Osteoblast (primary cell): ENCODE results near the gene SELENOO. TPM values are rescaled to one million over a fixed set of nuclear protein-coding genes. Genes with fewer than 3 reads are reported as not detected.
A peak's percentile ranks its signal among the peaks of the same experiment; 100 is the strongest.

ENCODE experiments used
- DNase-seq: peaks from one replicate; pipeline ENCODE4 v3.0.0; 2011; ENCODE audit warnings: low spot score, mixed read lengths; ENCODE audit not compliant: insufficient read length; ENCODE audit errors: missing footprints
- H2AFZ ChIP-seq: 2 replicates; pipeline ENCODE4 v1.6.0; 2011; ENCODE audit warnings: mild to moderate bottlenecking, low read length
- H3K27ac ChIP-seq: 2 replicates; pipeline ENCODE4 v1.5.1; 2011; ENCODE audit warnings: mild to moderate bottlenecking, low read depth, low read length, moderate library complexity
- H3K27me3 ChIP-seq: 2 replicates; pipeline ENCODE4 v1.6.0; 2012; ENCODE audit warnings: mild to moderate bottlenecking, control low read depth, inconsistent platforms, low read length, moderate library complexity; ENCODE audit not compliant: insufficient read depth
- H3K36me3 ChIP-seq: 2 replicates; pipeline ENCODE4 v1.5.1; 2011; ENCODE audit warnings: mild to moderate bottlenecking, low read length, control low read depth, moderate library complexity; ENCODE audit not compliant: insufficient read depth
- H3K4me1 ChIP-seq: 2 replicates; pipeline ENCODE4 v1.5.1; 2011; ENCODE audit warnings: mild to moderate bottlenecking, low read length, control low read depth, moderate library complexity; ENCODE audit not compliant: insufficient read depth
- H3K4me2 ChIP-seq: 2 replicates; pipeline ENCODE4 v1.6.0; 2011; ENCODE audit warnings: mild to moderate bottlenecking, low read length; ENCODE audit not compliant: insufficient read depth
- H3K4me3 ChIP-seq: fragments of 200-600 bp; sonication (generic); 3 replicates; pipeline ENCODE4 v1.5.1; 2012; ENCODE audit warnings: mild to moderate bottlenecking, low read length, inconsistent platforms; ENCODE audit not compliant: insufficient read depth
- H3K79me2 ChIP-seq: 2 replicates; pipeline ENCODE4 v1.6.0; 2012; ENCODE audit warnings: mild to moderate bottlenecking, low read length, control low read depth, inconsistent platforms; ENCODE audit not compliant: insufficient read depth
- H3K9me3 ChIP-seq: 2 replicates; pipeline ENCODE4 v1.5.1; 2011; ENCODE audit warnings: low read depth, low read length, control low read depth
- H4K20me1 ChIP-seq: 2 replicates; pipeline ENCODE4 v1.6.0; 2012; ENCODE audit warnings: mild to moderate bottlenecking, low read length, control low read depth; ENCODE audit not compliant: insufficient read depth
- CTCF ChIP-seq: IDR thresholded peaks from 2 replicates; pipeline ENCODE4 v1.5.1; 2011; ENCODE audit warnings: mild to moderate bottlenecking, low read depth, low read length, moderate library complexity; ENCODE audit errors: extremely low read depth
- total RNA-seq: library from RNA; depleted of rRNA; stranded (reverse); fragments of >200 nt; gene quantifications from 2 replicates; pipeline ENCODE4 v1.2.3, GENCODE V29; 2012

SELENOO gene
- total RNA-seq, 1 donor = 15.6 TPM

GRCh38 chr22:50250555-50251476 lies 50.0 kb downstream of the SELENOO start, which contains the start of gene HDAC10:
HDAC10 (minus strand) TSS chr22:50251265; CDS start chr22:50251032, 233 bp downstream.
- Histone ChIP-seq H4K20me1 (peaks cover 11% of the 10 kb centered on the region), H2AFZ (peak within 1 kb of the TSS; percentile 72), H3K27me3 (no peaks in the 10 kb centered on the region), H3K4me1 (peaks cover 12% of the 10 kb centered on the region), H3K36me3 (peaks cover 17% of the 10 kb centered on the region), H3K9me3 (no peaks in the 10 kb centered on the region), H3K27ac (peak within 1 kb of the TSS; percentile 37), H3K4me2 (peak within 1 kb of the TSS; percentile 91), H3K4me3 (peak within 1 kb of the TSS; percentile 87), H3K79me2 (peaks cover 37% of the 10 kb centered on the region)
- peak; percentile 100 for DNase-seq
- TF ChIP-seq CTCF = no peak

- Histone ChIP-seq H3K27me3 (no peaks in the 10 kb centered on the region), H4K20me1 (peaks cover 11% of the 10 kb centered on the region), H3K79me2 (peaks cover 29% of the 10 kb centered on the region), H3K9me3 (no peaks in the 10 kb centered on the region), H2AFZ (peak overlapping the region; percentile 29), H3K4me3 (peak overlapping the region; percentile 87), H3K4me2 (peak overlapping the region; percentile 91), H3K27ac (no peak overlapping the region), H3K36me3 (peaks cover 10% of the 10 kb centered on the region), H3K4me1 (peaks cover 11% of the 10 kb centered on the region)
- no peak for DNase-seq
- TF ChIP-seq CTCF = no peak
These were observed 50.8 kb downstream of the SELENOO start for GRCh38 chr22:50251477-50252081.

GRCh38 chr22:50252082-50253045 lies 51.6 kb downstream of the SELENOO start:
- H3K4me1 ChIP-seq = peaks cover 11% of the 10 kb centered on the region
- H3K27me3 ChIP-seq = no peaks in the 10 kb centered on the region
- no peaks in the 10 kb centered on the region for H3K9me3 ChIP-seq
- no peak overlapping the region for H3K4me3 ChIP-seq
- H3K36me3 ChIP-seq = peaks cover 7% of the 10 kb centered on the region
- DNase-seq = peak; percentile 98
- peak overlapping the region; percentile 91 for H3K4me2 ChIP-seq
- H4K20me1 ChIP-seq = peaks cover 11% of the 10 kb centered on the region
- H3K27ac ChIP-seq = no peak overlapping the region
- H2AFZ ChIP-seq = no peak overlapping the region
- peak; percentile 73 for TF ChIP-seq CTCF
- H3K79me2 ChIP-seq = peaks cover 27% of the 10 kb centered on the region
